Activated CD8-positive, alpha-beta T cell treated with anti-CD3 and anti-CD28 coated beads for 36 hours (primary cell): ENCODE results near the gene TFAP2B. TPM values are rescaled to one million over a fixed set of nuclear protein-coding genes. Genes with fewer than 3 reads are reported as not detected.

Experiments used
- ATAC-seq: fragments of 200-7000 bp; cut with Tn5 transposase; one replicate; pipeline ENCODE4 v1.10.0; 2021; ENCODE audit warnings: mild to moderate bottlenecking, moderate library complexity
- CTCF ChIA-PET: fragments of 350-600 bp; sonication (Branson Sonifier 250); formaldehyde crosslinking; loops from one replicate; lab custom pipeline; 2021; ENCODE audit warnings: antibody characterized with exemption; lab: Charles Lee
- POLR2A ChIA-PET: fragments of 350-600 bp; sonication (Branson Sonifier 250); formaldehyde crosslinking; loops from one replicate; lab custom pipeline; 2021; ENCODE audit warnings: antibody characterized with exemption; lab: Charles Lee
- DNase-seq: peaks from one replicate; pipeline ENCODE4 v3.0.0-alpha.2; 2020
- H3K27ac Mint-ChIP-seq: one replicate; pipeline ENCODE4 v1.8.0; 2021; ENCODE audit warnings: mild to moderate bottlenecking, mixed read lengths
- H3K27me3 Mint-ChIP-seq: one replicate; pipeline ENCODE4 v1.8.0; 2021; ENCODE audit warnings: mixed read lengths
- H3K36me3 Mint-ChIP-seq: one replicate; pipeline ENCODE4 v1.8.0; 2021; ENCODE audit warnings: low read depth, mixed read lengths
- H3K4me1 Mint-ChIP-seq: one replicate; pipeline ENCODE4 v1.8.0; 2021; ENCODE audit warnings: low read depth, mixed read lengths
- H3K4me3 Mint-ChIP-seq: one replicate; pipeline ENCODE4 v1.8.0; 2021; ENCODE audit warnings: mild to moderate bottlenecking, moderate library complexity, mixed read lengths
- H3K9me3 Mint-ChIP-seq: one replicate; pipeline ENCODE4 v1.8.0; 2021; ENCODE audit warnings: mixed read lengths
- CTCF ChIP-seq: fragments of 200-600 bp; IDR thresholded peaks from one replicate; pipeline ENCODE4 v1.8.0; 2022; ENCODE audit warnings: antibody characterized with exemption, mild to moderate bottlenecking
- intact Hi-C: fragments of 100-400 bp; cut with micrococcal nuclease; formaldehyde crosslinking; loops from one replicate; pipeline ENCODE4 v1.10.0; 2022
- total RNA-seq, 2 experiments: library from RNA; stranded (reverse); gene quantifications; one replicate each; pipeline ENCODE4 v1.2.3, GENCODE V29; 2021

TFAP2B gene
- total RNA-seq, 2 experiments from 2014 or later: not detected

GRCh38 chr6:50891290-50891689, 72.6 kb downstream of the TFAP2B start:
- Mint-ChIP-seq H3K9me3 (peaks cover 5% of the 10 kb centered on the region), H3K27me3 (no peaks in the 10 kb centered on the region), H3K36me3 (no peaks in the 10 kb centered on the region), H3K27ac (no peak overlapping the region), H3K4me3 (no peak overlapping the region), H3K4me1 (no peaks in the 10 kb centered on the region)
- intact Hi-C loops: no loop called here
- CTCF ChIA-PET: no interaction called here
- ATAC-seq (no peak), DNase-seq (no peak)
- TF ChIP-seq CTCF: no peak
- POLR2A ChIA-PET: no interaction called here

Other genes with a start within 250 kb of the TFAP2B start
- gene TFAP2D, start 105.3 kb upstream of the TFAP2B start, total RNA-seq: not detected